HepG2 (cell line): ENCODE results near the gene CEBPB. TPM values are rescaled to one million over a fixed set of nuclear protein-coding genes. Genes with fewer than 3 reads are reported as not detected.

Experiments used
- CC2D1A ChIP-seq: sonication (generic); formaldehyde crosslinking; IDR thresholded peaks from 2 replicates; pipeline ENCODE4 v1.8.1; 2023; ENCODE audit warnings: mild to moderate bottlenecking, missing genetic modification reagents
- CREB3 ChIP-seq: sonication (generic); formaldehyde crosslinking; IDR thresholded peaks from 2 replicates; pipeline ENCODE4 v1.5.0; 2020; ENCODE audit warnings: missing genetic modification reagents
- GATAD1 ChIP-seq: IDR thresholded peaks from 2 replicates; pipeline ENCODE4 v1.6.1; 2016; ENCODE audit warnings: missing genetic modification reagents, missing compliant biosample characterization
- NFRKB ChIP-seq: fragments of 450-650 bp; IDR thresholded peaks from 2 replicates; pipeline ENCODE4 v1.6.1; 2017
- NFYC ChIP-seq: IDR thresholded peaks from 2 replicates; pipeline ENCODE4 v1.6.1; 2016; ENCODE audit warnings: missing genetic modification reagents, missing compliant biosample characterization
- STAT5B ChIP-seq: sonication (generic); formaldehyde crosslinking; IDR thresholded peaks from 2 replicates; pipeline ENCODE4 v1.4.0; 2020; ENCODE audit warnings: missing genetic modification reagents
- U2AF2 ChIP-seq: fragments of 200-400 bp; formaldehyde crosslinking; IDR thresholded peaks from 2 replicates; pipeline ENCODE4 v1.6.1; 2017; ENCODE audit warnings: low read depth, mild to moderate bottlenecking, low read length
- ZBED4 ChIP-seq: sonication (generic); formaldehyde crosslinking; IDR thresholded peaks from 2 replicates; pipeline ENCODE4 v1.4.0; 2020; ENCODE audit warnings: missing genetic modification reagents, borderline replicate concordance
- ZNF17 ChIP-seq: sonication (generic); formaldehyde crosslinking; IDR thresholded peaks from 2 replicates; pipeline ENCODE4 v1.5.0; 2020; ENCODE audit warnings: mild to moderate bottlenecking, missing genetic modification reagents
- ZNF431 ChIP-seq: sonication (generic); formaldehyde crosslinking; IDR thresholded peaks from 2 replicates; pipeline ENCODE4 v1.9.0; 2022; ENCODE audit warnings: missing genetic modification reagents, low read depth, mild to moderate bottlenecking, borderline replicate concordance
- ZNF513 ChIP-seq: sonication (generic); formaldehyde crosslinking; conservative IDR thresholded peaks from 2 replicates; pipeline ENCODE4 v1.5.0; 2020; ENCODE audit warnings: missing genetic modification reagents
- ZNF569 ChIP-seq: sonication (generic); formaldehyde crosslinking; IDR thresholded peaks from 2 replicates; pipeline ENCODE4 v1.5.0; 2020; ENCODE audit warnings: mild to moderate bottlenecking, missing genetic modification reagents, moderate library complexity, borderline replicate concordance
- ZNF687 ChIP-seq: sonication (generic); formaldehyde crosslinking; IDR thresholded peaks from 2 replicates; pipeline ENCODE4 v1.5.1; 2020; ENCODE audit warnings: mild to moderate bottlenecking, missing genetic modification reagents, moderate library complexity
- ZNF770 ChIP-seq: sonication (generic); formaldehyde crosslinking; IDR thresholded peaks from 2 replicates; pipeline ENCODE4 v1.5.0; 2020; ENCODE audit warnings: mild to moderate bottlenecking, missing genetic modification reagents
- polyA plus RNA-seq, 8 experiments: library from polyadenylated mRNA; depleted of rRNA in 3 of 8; stranded (reverse) in 7 of 8; unstranded in 1 of 8; fragments of >200 nt; fragmentation: Illumina TruSeq in 4 of 8; extraction: Trizol in 4 of 8; gene quantifications; 2 replicates each; pipeline versions ENCODE4 v1.2.1 to v1.2.3, GENCODE V29; 2011 to 2016; ENCODE audit warnings: low read depth in 4 of 8, missing spikeins in 1 of 8, mixed read lengths in 1 of 8; ENCODE audit not compliant: insufficient read depth in 1 of 8
- total RNA-seq, 5 experiments: library from RNA; depleted of rRNA; stranded (reverse); fragments of >200 nt; fragmentation: Illumina TruSeq; extraction: Trizol; gene quantifications; 2 replicates each; pipeline ENCODE4 v1.2.3, GENCODE V29; 2016; ENCODE audit warnings: low read depth in 1 of 5

CEBPB gene
- total and polyA plus RNA-seq, 2 of the 13 experiments (the other 11 are each of a cell fraction or from before 2014, with no cell fraction given), result 18.5 to 28.2 TPM

- TF ChIP-seq ZNF513 (CRISPR knock-in tag) (0 out of 2 replicates have a peak, but pooled peaks have one; percentile 79), U2AF2 (0 out of 2 replicates have a peak, but pooled peaks have one; percentile 3), GATAD1 (peak; percentile 74), STAT5B (CRISPR knock-in tag) (peak; percentile 89), ZNF687 (CRISPR knock-in tag) (peak; percentile 92), ZNF770 (CRISPR knock-in tag) (peak; percentile 80; the same call in 1 of the 2 replicates), ZNF431 (CRISPR knock-in tag) (peak; percentile 80), NFYC (CRISPR knock-in tag) (peak; percentile 85), NFRKB (no peak), CC2D1A (CRISPR knock-in tag) (peak; percentile 43; the same call in 1 of the 2 replicates), ZNF17 (CRISPR knock-in tag) (no peak), ZBED4 (CRISPR knock-in tag) (peak; percentile 59; the same call in 1 of the 2 replicates), ZNF569 (CRISPR knock-in tag) (no peak), CREB3 (CRISPR knock-in tag) (no peak; the same call in 1 of the 2 replicates)
These were observed 18.1 kb upstream of the CEBPB start (continued) for GRCh38 chr20:50172347-50173013.
